GM08714 (cell line): ENCODE results near the gene RAB17.

Experiments
- H3K4me3 ChIP-seq: fragments of 200-500 bp; sonication (Bioruptor generic); 2 replicates; pipeline ENCODE4 v1.5.1; 2014; ENCODE audit warnings: mild to moderate bottlenecking, low read length, inconsistent platforms
- ZNF274 ChIP-seq: IDR thresholded peaks from 2 replicates; pipeline ENCODE4 v1.6.1; 2012; ENCODE audit warnings: mild to moderate bottlenecking, low read depth, low read length

The RAB17 gene

GRCh38 chr2:237540223-237540775 is 50.2 kb downstream of the RAB17 start:
- H3K4me3 ChIP-seq, result no peak overlapping the region
- no peak for TF ChIP-seq ZNF274

GRCh38 chr2:237539681-237540080 is 50.9 kb downstream of the RAB17 start:
- TF ChIP-seq ZNF274, result no peak

GRCh38 chr2:237538901-237539300 is 51.6 kb downstream of the RAB17 start:
- H3K4me3 ChIP-seq, result no peak overlapping the region
- no peak for TF ChIP-seq ZNF274

More at GRCh38 chr2:237539681-237540080, 50.9 kb downstream of the RAB17 start:
- no peak overlapping the region for H3K4me3 ChIP-seq

GRCh38 chr2:237538001-237538720 is 52.4 kb downstream of the RAB17 start:
- no peak overlapping the region for H3K4me3 ChIP-seq
- TF ChIP-seq ZNF274, result no peak

GRCh38 chr2:237536617-237537016 is 53.9 kb downstream of the RAB17 start:
- TF ChIP-seq ZNF274, result no peak
- H3K4me3 ChIP-seq, result no peak overlapping the region

- TF ChIP-seq ZNF274, result no peak
- no peak overlapping the region for H3K4me3 ChIP-seq
Measured at GRCh38 chr2:237536083-237536415, 54.5 kb downstream of the RAB17 start.

- H3K4me3 ChIP-seq, result no peak overlapping the region
- TF ChIP-seq ZNF274, result no peak
Measured at GRCh38 chr2:237535385-237536082, 55.0 kb downstream of the RAB17 start.

- no peak for TF ChIP-seq ZNF274
- no peak overlapping the region for H3K4me3 ChIP-seq
Measured at GRCh38 chr2:237534380-237534779, 56.2 kb downstream of the RAB17 start.

GRCh38 chr2:237533668-237534161 is 56.8 kb downstream of the RAB17 start:
- H3K4me3 ChIP-seq, result no peak overlapping the region
- no peak for TF ChIP-seq ZNF274

GRCh38 chr2:237532160-237532559 is 58.4 kb downstream of the RAB17 start:
- H3K4me3 ChIP-seq, result no peak overlapping the region
- no peak for TF ChIP-seq ZNF274

- no peak for TF ChIP-seq ZNF274
- no peak overlapping the region for H3K4me3 ChIP-seq
Measured at GRCh38 chr2:237530472-237531433, 59.8 kb downstream of the RAB17 start.

GRCh38 chr2:237529452-237530402 is 60.8 kb downstream of the RAB17 start:
- no peak for TF ChIP-seq ZNF274
- H3K4me3 ChIP-seq, result no peak overlapping the region

- no peak for TF ChIP-seq ZNF274
- H3K4me3 ChIP-seq, result no peak overlapping the region
Measured at GRCh38 chr2:237527766-237528165, 62.8 kb downstream of the RAB17 start.
